ENCODE results near the gene KLK11.
A peak's percentile ranks its signal among the peaks of the same experiment; 100 is the strongest.

Gene KLK11

GRCh38 chr19:51029718-51030117, 3.3 kb upstream of the KLK11 start:
- no peak for DNase-seq (ENCODE audit: low read depth in 2 of 2)

- DNase-seq (ENCODE audit: low read depth in 2 of 2): no peak
These were observed 1.5 kb upstream of the KLK11 start for GRCh38 chr19:51027873-51028272.

GRCh38 chr19:51027126-51027806, 850 bp upstream of the KLK11 start:
- no peak for DNase-seq (ENCODE audit: low read depth in 2 of 2)

GRCh38 chr19:51025809-51026553, 435 bp downstream of the KLK11 start:
- DNase-seq (ENCODE audit: low read depth in 2 of 2): no peak

- no peak for DNase-seq (ENCODE audit: low read depth in 2 of 2)
These were observed 1.0 kb downstream of the KLK11 start for GRCh38 chr19:51025401-51025800.

GRCh38 chr19:51024924-51025323, 1.5 kb downstream of the KLK11 start:
- no peak for DNase-seq (ENCODE audit: low read depth in 2 of 2)

- DNase-seq (ENCODE audit: low read depth in 2 of 2): no peak
These were observed 2.5 kb downstream of the KLK11 start for GRCh38 chr19:51023946-51024345.

- DNase-seq (ENCODE audit: low read depth in 2 of 2): no peak
These were observed 3.9 kb downstream of the KLK11 start for GRCh38 chr19:51022526-51022925.

- no peak for DNase-seq (ENCODE audit: low read depth in 2 of 2)
These were observed 5.3 kb downstream of the KLK11 start for GRCh38 chr19:51020988-51021651.

GRCh38 chr19:51019544-51019925, 6.9 kb downstream of the KLK11 start, which contains the start of gene KLK10:
Gene KLK10 (minus strand): TSS chr19:51019709. CDS start chr19:51019130, 579 bp downstream.
- DNase-seq (ENCODE audit: low read depth in 2 of 2): no peak

GRCh38 chr19:51018745-51019543, 7.5 kb downstream of the KLK11 start:
- no peak for DNase-seq (ENCODE audit: low read depth in 2 of 2)

- DNase-seq (ENCODE audit: low read depth in 2 of 2): peak; percentile 7 to 61
These were observed 9.4 kb downstream of the KLK11 start for GRCh38 chr19:51016798-51017683.

- DNase-seq (ENCODE audit: low read depth in 2 of 2): no peak
These were observed 10.6 kb downstream of the KLK11 start for GRCh38 chr19:51015691-51016267.

GRCh38 chr19:51014242-51014641, 12.2 kb downstream of the KLK11 start:
- no peak for DNase-seq (ENCODE audit: low read depth in 2 of 2)

- no peak for DNase-seq (ENCODE audit: low read depth in 2 of 2)
These were observed 13.7 kb downstream of the KLK11 start for GRCh38 chr19:51012661-51013190.

- no peak for DNase-seq (ENCODE audit: low read depth in 2 of 2)
These were observed 16.2 kb downstream of the KLK11 start for GRCh38 chr19:51010066-51010795.

GRCh38 chr19:51009061-51009891, 17.1 kb downstream of the KLK11 start:
- DNase-seq (ENCODE audit: low read depth in 2 of 2): no peak

GRCh38 chr19:51007488-51007887, 18.9 kb downstream of the KLK11 start:
- no peak for DNase-seq (ENCODE audit: low read depth in 2 of 2)

GRCh38 chr19:51006406-51006805, 20.0 kb downstream of the KLK11 start:
- DNase-seq (ENCODE audit: low read depth in 2 of 2): no peak
